Hepatocyte (in vitro differentiated cells): ENCODE data around the gene CEP78. TPM values are rescaled to one million over a fixed set of nuclear protein-coding genes. Genes with fewer than 3 reads are reported as not detected.

Experiments
- DNase-seq: peaks from one replicate; pipeline ENCODE4 v3.0.0-alpha.2; 2016; ENCODE audit warnings: low spot score
- H2AFZ ChIP-seq: fragments of 200-600 bp; sonication (generic); 2 replicates; pipeline ENCODE4 v1.6.0; 2016; ENCODE audit warnings: antibody characterized with exemption, mild to moderate bottlenecking
- H3K27ac ChIP-seq: fragments of 200-600 bp; sonication (generic); 2 replicates; pipeline ENCODE4 v1.5.1; 2016; ENCODE audit warnings: mild to moderate bottlenecking
- H3K27me3 ChIP-seq: fragments of 200-600 bp; sonication (generic); 2 replicates; pipeline ENCODE4 v1.6.1; 2016
- H3K36me3 ChIP-seq: fragments of 200-600 bp; sonication (generic); replicated peaks from 2 replicates; pipeline ENCODE4 v1.5.1; 2016; ENCODE audit warnings: low read depth; ENCODE audit not compliant: insufficient read depth
- H3K4me1 ChIP-seq: fragments of 200-600 bp; sonication (generic); 2 replicates; pipeline ENCODE4 v1.5.1; 2016; ENCODE audit warnings: mild to moderate bottlenecking, moderate library complexity; ENCODE audit not compliant: insufficient read depth
- H3K4me2 ChIP-seq: fragments of 200-600 bp; sonication (generic); 2 replicates; pipeline ENCODE4 v1.6.0; 2016
- H3K4me3 ChIP-seq: fragments of 200-600 bp; sonication (generic); 2 replicates; pipeline ENCODE4 v1.5.1; 2016; ENCODE audit warnings: mild to moderate bottlenecking
- H3K79me2 ChIP-seq: fragments of 200-600 bp; sonication (generic); 2 replicates; pipeline ENCODE4 v1.6.0; 2017; ENCODE audit warnings: mild to moderate bottlenecking
- H3K9me2 ChIP-seq: fragments of 200-600 bp; sonication (generic); replicated peaks from 2 replicates; pipeline ENCODE4 v1.6.0; 2017; ENCODE audit warnings: mild to moderate bottlenecking; ENCODE audit not compliant: insufficient read depth
- H3K9me3 ChIP-seq: fragments of 200-600 bp; sonication (generic); 2 replicates; pipeline ENCODE4 v1.5.1; 2016; ENCODE audit warnings: low read depth, mild to moderate bottlenecking
- H4K20me1 ChIP-seq: fragments of 200-600 bp; sonication (generic); 2 replicates; pipeline ENCODE4 v1.6.0; 2016; ENCODE audit warnings: mild to moderate bottlenecking; ENCODE audit not compliant: insufficient read depth, poor library complexity, severe bottlenecking
- EZH2 ChIP-seq: fragments of 200-600 bp; sonication (generic); IDR thresholded peaks from 2 replicates; pipeline ENCODE4 v1.6.1; 2016; ENCODE audit warnings: antibody characterized with exemption, mild to moderate bottlenecking, borderline replicate concordance
- EZH2phosphoT487 ChIP-seq: fragments of 200-600 bp; sonication (generic); IDR thresholded peaks from one replicate; pipeline ENCODE4 v1.6.1; 2018; ENCODE audit warnings: antibody characterized with exemption, mild to moderate bottlenecking, low read depth, moderate library complexity; ENCODE audit not compliant: unreplicated experiment, severe bottlenecking
- WGBS: methylation state at CpG from one replicate; pipeline ENCODE4 v1.1.6; 2016; ENCODE audit warnings: low lambda C conversion rate; ENCODE audit errors: missing lambda C conversion rate; 5-methylcytosine and 5-hydroxymethylcytosine counted together
- polyA plus RNA-seq: library from polyadenylated mRNA; unstranded; fragments of >200 nt; fragmentation: Nextera tagmentation; extraction: Ambion mirVana; gene quantifications from 2 replicates; pipeline ENCODE4 v1.2.1, GENCODE V29; 2016
- total RNA-seq: library from RNA; depleted of rRNA; stranded (reverse); fragments of >200 nt; gene quantifications from 2 replicates; pipeline ENCODE4 v1.2.3, GENCODE V29; 2014
- TF ChIP-seq, protein P1 (sequence below): fragments of 200-600 bp; sonication (generic); IDR thresholded peaks from 2 replicates; pipeline ENCODE4 v1.5.1; 2016; ENCODE audit warnings: antibody characterized with exemption, mild to moderate bottlenecking; ENCODE audit not compliant: poor library complexity

The CEP78 gene
- total and polyA plus RNA-seq, 2 experiments from 2014 or later, result 8.1 to 17.2 TPM

DNA sequence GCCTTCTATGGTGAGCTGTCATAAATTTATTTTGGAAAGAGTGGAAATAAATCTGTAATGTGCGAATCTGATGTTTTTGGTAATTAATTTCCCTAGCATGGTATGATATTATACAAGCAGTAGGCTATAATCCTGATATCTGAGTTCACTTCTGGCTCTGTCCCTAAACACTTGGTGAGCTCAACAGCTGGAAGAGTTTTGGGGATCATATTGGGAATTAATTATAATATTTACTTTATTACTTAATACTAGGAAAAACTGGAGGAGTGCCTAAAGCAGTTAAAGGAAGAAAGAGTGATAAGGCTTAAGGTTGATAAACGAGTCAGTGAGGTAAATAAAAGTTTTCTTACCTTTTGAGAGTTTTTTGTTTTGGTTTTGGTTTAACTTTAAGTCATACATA lies 26.8 kb downstream of the CEP78 start:
- no peaks in the 10 kb centered on the region for H3K36me3 ChIP-seq
- WGBS, result 90% methylated on average over 2 of the region's 2 CpGs
- H3K4me2 ChIP-seq, result no peak overlapping the region
- TF ChIP-seq EZH2 (no peak), EZH2phosphoT487 (no peak)
- TF ChIP-seq, protein P1, sequence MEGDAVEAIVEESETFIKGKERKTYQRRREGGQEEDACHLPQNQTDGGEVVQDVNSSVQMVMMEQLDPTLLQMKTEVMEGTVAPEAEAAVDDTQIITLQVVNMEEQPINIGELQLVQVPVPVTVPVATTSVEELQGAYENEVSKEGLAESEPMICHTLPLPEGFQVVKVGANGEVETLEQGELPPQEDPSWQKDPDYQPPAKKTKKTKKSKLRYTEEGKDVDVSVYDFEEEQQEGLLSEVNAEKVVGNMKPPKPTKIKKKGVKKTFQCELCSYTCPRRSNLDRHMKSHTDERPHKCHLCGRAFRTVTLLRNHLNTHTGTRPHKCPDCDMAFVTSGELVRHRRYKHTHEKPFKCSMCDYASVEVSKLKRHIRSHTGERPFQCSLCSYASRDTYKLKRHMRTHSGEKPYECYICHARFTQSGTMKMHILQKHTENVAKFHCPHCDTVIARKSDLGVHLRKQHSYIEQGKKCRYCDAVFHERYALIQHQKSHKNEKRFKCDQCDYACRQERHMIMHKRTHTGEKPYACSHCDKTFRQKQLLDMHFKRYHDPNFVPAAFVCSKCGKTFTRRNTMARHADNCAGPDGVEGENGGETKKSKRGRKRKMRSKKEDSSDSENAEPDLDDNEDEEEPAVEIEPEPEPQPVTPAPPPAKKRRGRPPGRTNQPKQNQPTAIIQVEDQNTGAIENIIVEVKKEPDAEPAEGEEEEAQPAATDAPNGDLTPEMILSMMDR, result no peak
- H3K79me2 ChIP-seq, result no peaks in the 10 kb centered on the region
- no peak overlapping the region for H3K27ac ChIP-seq
- H3K9me2 ChIP-seq, result no peaks in the 10 kb centered on the region
- no peaks in the 10 kb centered on the region for H3K9me3 ChIP-seq
- no peaks in the 10 kb centered on the region for H4K20me1 ChIP-seq
- H2AFZ ChIP-seq, result no peak overlapping the region
- DNase-seq, result no peak
- H3K27me3 ChIP-seq, result no peaks in the 10 kb centered on the region
- no peak overlapping the region for H3K4me3 ChIP-seq
- H3K4me1 ChIP-seq, result no peaks in the 10 kb centered on the region

GRCh38 chr9:78267889-78268288 lies 32.0 kb downstream of the CEP78 start:
- Histone ChIP-seq H3K4me2 (no peak overlapping the region), H3K79me2 (no peaks in the 10 kb centered on the region), H2AFZ (no peak overlapping the region), H3K9me3 (no peaks in the 10 kb centered on the region), H3K4me3 (no peak overlapping the region), H3K4me1 (no peaks in the 10 kb centered on the region), H3K36me3 (no peaks in the 10 kb centered on the region), H3K9me2 (no peaks in the 10 kb centered on the region), H3K27ac (no peak overlapping the region), H3K27me3 (no peaks in the 10 kb centered on the region), H4K20me1 (no peaks in the 10 kb centered on the region)
- DNase-seq, result no peak
- TF ChIP-seq EZH2phosphoT487, result no peak
- TF ChIP-seq, protein P1, result no peak
- 90% methylated on average over 4 of the region's 4 CpGs for WGBS

DNA sequence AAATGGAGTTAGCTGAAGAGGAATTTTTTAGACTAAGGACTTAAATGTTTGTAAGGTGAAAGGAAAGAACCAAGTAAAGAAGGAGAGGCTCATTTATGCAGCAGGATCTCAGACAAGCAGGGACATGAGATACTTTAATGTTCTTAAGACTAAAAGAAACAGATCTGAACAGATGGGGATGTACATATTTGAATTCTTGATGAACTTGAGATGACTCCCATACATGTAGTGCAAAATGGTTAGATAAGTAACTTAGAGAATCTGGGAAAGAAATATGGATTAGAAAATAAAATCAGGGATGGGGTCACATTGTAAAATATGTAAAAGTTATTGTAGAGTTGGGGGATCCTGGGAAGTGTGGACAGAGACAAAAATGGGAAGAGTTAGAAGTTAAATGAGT lies 33.9 kb downstream of the CEP78 start:
- Histone ChIP-seq H4K20me1 (no peaks in the 10 kb centered on the region), H3K4me1 (no peaks in the 10 kb centered on the region), H2AFZ (no peak overlapping the region), H3K4me2 (no peak overlapping the region), H3K79me2 (no peaks in the 10 kb centered on the region), H3K36me3 (no peaks in the 10 kb centered on the region), H3K9me3 (no peaks in the 10 kb centered on the region), H3K27ac (no peak overlapping the region), H3K4me3 (no peak overlapping the region), H3K27me3 (no peaks in the 10 kb centered on the region), H3K9me2 (no peaks in the 10 kb centered on the region)
- DNase-seq, result no peak
- TF ChIP-seq EZH2 (no peak), EZH2phosphoT487 (no peak)
- TF ChIP-seq, protein P1, result no peak

GRCh38 chr9:78272307-78272706 lies 36.4 kb downstream of the CEP78 start:
- no peaks in the 10 kb centered on the region for H3K27me3 ChIP-seq
- H3K79me2 ChIP-seq, result no peaks in the 10 kb centered on the region
- no peaks in the 10 kb centered on the region for H3K9me3 ChIP-seq
- H3K4me1 ChIP-seq, result no peaks in the 10 kb centered on the region
- H4K20me1 ChIP-seq, result no peaks in the 10 kb centered on the region
- no peak overlapping the region for H3K4me3 ChIP-seq
- no peaks in the 10 kb centered on the region for H3K36me3 ChIP-seq
- TF ChIP-seq EZH2phosphoT487 (no peak), EZH2 (no peak)
- TF ChIP-seq, protein P1, result no peak
- DNase-seq, result no peak
- no peak overlapping the region for H3K27ac ChIP-seq
- no peak overlapping the region for H2AFZ ChIP-seq
- no peak overlapping the region for H3K4me2 ChIP-seq
- no peaks in the 10 kb centered on the region for H3K9me2 ChIP-seq
